Breast epithelium (tissue), 4 donors: ENCODE measurements around the gene IL1F10. TPM values are rescaled to one million over a fixed set of nuclear protein-coding genes. Genes with fewer than 3 reads are reported as not detected.

Source experiments
- DNase-seq, 2 donors: peaks; one replicate each; pipeline ENCODE4 v3.0.0-alpha.2; 2019; ENCODE audit warnings: low spot score in 2 of 2
- H3K27ac ChIP-seq, 2 donors: fragments of 200-600 bp; sonication (generic) in 1 of 2; one replicate each; pipeline ENCODE4 v1.5.1; 2016 to 2019; ENCODE audit warnings: mild to moderate bottlenecking in 1 of 2
- H3K27me3 ChIP-seq, 2 donors: fragments of 200-600 bp; sonication (generic) in 1 of 2; one replicate each; pipeline versions ENCODE4 v1.5.1 to v1.6.0; 2017 to 2019; ENCODE audit warnings: control low read depth in 1 of 2, mild to moderate bottlenecking in 1 of 2
- H3K36me3 ChIP-seq: fragments of 200-600 bp; one replicate; pipeline ENCODE4 v1.5.1; 2019
- H3K4me1 ChIP-seq, 2 donors: fragments of 200-600 bp; sonication (generic); one replicate each; pipeline ENCODE4 v1.5.1; 2016 to 2019; ENCODE audit warnings: control low read depth in 1 of 2
- H3K4me3 ChIP-seq, 3 donors: fragments of 200-600 bp; sonication (generic); 1 replicate in 2 of 3; 2 replicates in 1 of 3; pipeline ENCODE4 v1.5.1; 2016 to 2019; ENCODE audit warnings: mild to moderate bottlenecking in 3 of 3, moderate library complexity in 2 of 3
- H3K9me3 ChIP-seq, 2 donors: fragments of 200-600 bp; sonication (generic) in 1 of 2; one replicate each; pipeline ENCODE4 v1.5.1; 2016 to 2019; ENCODE audit warnings: control low read depth in 1 of 2
- CTCF ChIP-seq, 3 donors: fragments of 450-650 bp; IDR thresholded peaks; one replicate each; pipeline ENCODE4 v1.5.1; 2016 to 2017; ENCODE audit warnings: antibody characterized with exemption in 3 of 3, mild to moderate bottlenecking in 3 of 3, moderate library complexity in 3 of 3
- POLR2A ChIP-seq: fragments of 450-650 bp; IDR thresholded peaks from one replicate; pipeline ENCODE4 v1.6.1; 2016; ENCODE audit warnings: antibody characterized with exemption, mild to moderate bottlenecking, moderate library complexity
- POLR2AphosphoS5 ChIP-seq, 3 donors: sonication (generic); formaldehyde crosslinking; IDR thresholded peaks; one replicate each; pipeline ENCODE4 v1.6.1; 2017; ENCODE audit warnings: antibody characterized with exemption in 3 of 3
- intact Hi-C: fragments of 100-400 bp; cut with DNase I; formaldehyde crosslinking; loops from one replicate; pipeline ENCODE4 v1.15.1; 2023; ENCODE audit warnings: low total_unique reads
- total RNA-seq, 3 donors: library from RNA; depleted of rRNA; stranded (reverse); fragments of >200 nt; gene quantifications; one replicate each; pipeline ENCODE4 v1.1.0, GENCODE V29; 2016

IL1F10 gene
- total RNA-seq, 3 donors from 2014 or later: not detected

- TF ChIP-seq CTCF (IDR thresholded peaks at IDR 0.05) (no peak), POLR2A (no peak), POLR2AphosphoS5 (IDR thresholded peaks at IDR 0.05) (no peak)
- intact Hi-C loops: no loop called here
- no peaks in the 10 kb centered on the region for H3K36me3 ChIP-seq
- H3K27me3 ChIP-seq: no peaks in the 10 kb centered on the region
- H3K9me3 ChIP-seq: no peaks in the 10 kb centered on the region
- no peak overlapping the region for H3K4me3 ChIP-seq
- no peaks in the 10 kb centered on the region for H3K4me1 ChIP-seq
- no peak for DNase-seq
- no peak overlapping the region for H3K27ac ChIP-seq
These were observed 54.6 kb downstream of the IL1F10 start for GRCh38 chr2:113122364-113122763.

- no peak for TF ChIP-seq CTCF (IDR thresholded peaks at IDR 0.05)
- TF ChIP-seq POLR2AphosphoS5 (IDR thresholded peaks at IDR 0.05): no peak
- TF ChIP-seq POLR2A: no peak
- Histone ChIP-seq H3K4me1 (no peaks in the 10 kb centered on the region), H3K4me3 (no peak overlapping the region), H3K27ac (no peak overlapping the region), H3K27me3 (no peaks in the 10 kb centered on the region), H3K36me3 (no peaks in the 10 kb centered on the region), H3K9me3 (no peaks in the 10 kb centered on the region)
- DNase-seq: no peak
- intact Hi-C loops: no loop called here
These were observed 56.0 kb downstream of the IL1F10 start for GRCh38 chr2:113123726-113124125.

- TF ChIP-seq CTCF (IDR thresholded peaks at IDR 0.05) (no peak), POLR2AphosphoS5 (IDR thresholded peaks at IDR 0.05) (no peak), POLR2A (no peak)
- Histone ChIP-seq H3K4me1 (no peaks in the 10 kb centered on the region), H3K4me3 (no peak overlapping the region), H3K27ac (no peak overlapping the region), H3K9me3 (no peaks in the 10 kb centered on the region), H3K27me3 (no peaks in the 10 kb centered on the region), H3K36me3 (no peaks in the 10 kb centered on the region)
- no peak for DNase-seq
- intact Hi-C loops: no loop called here
These were observed 56.6 kb downstream of the IL1F10 start for GRCh38 chr2:113124181-113124961.

Other genes starting within 250 kb of the IL1F10 start
- gene IL1B, start 231.2 kb upstream of the IL1F10 start, total RNA-seq: 1 to 10 TPM in 1 of 3 donors, not detected in 2; 8.0 TPM
- gene IL37, start 156.8 kb upstream of the IL1F10 start, total RNA-seq: not detected
- not detected for gene IL36G, start 90.0 kb upstream of the IL1F10 start, total RNA-seq
- not detected for gene IL36A, start 62.5 kb upstream of the IL1F10 start, total RNA-seq
- gene IL36B, start 15.1 kb upstream of the IL1F10 start, total RNA-seq: not detected
- not detected for gene IL36RN, start 8.8 kb upstream of the IL1F10 start, total RNA-seq
- 1 to 10 TPM in 2 of 3 donors, under 1 TPM in 1; 0.66 to 3.8 (median 1.6) TPM for gene IL1RN, start 59.6 kb downstream of the IL1F10 start, total RNA-seq
- gene PSD4, start 106.0 kb downstream of the IL1F10 start, total RNA-seq: 10 to 100 TPM in 2 of 3 donors, 1 to 10 TPM in 1; 4.3 to 61.2 (median 40.3) TPM
- gene PAX8, start 211.0 kb downstream of the IL1F10 start, total RNA-seq: 1 to 10 TPM in 2 of 3 donors, under 1 TPM in 1; under 0.01 to 2.6 (median 1.0) TPM